Measurements from ENCODE around the gene MCF2L.
"Not testable (repeated sequence)": the region's sequence is repeated elsewhere in the genome, so short reads cannot be mapped to it uniquely, and the experiment has no call there.

The MCF2L gene

GRCh38 chr13:113066142-113066455 is 97.1 kb downstream of the MCF2L start:
- no peak for DNase-seq (ENCODE audit: low read depth)

- no peak for DNase-seq (ENCODE audit: low read depth)
These were observed 97.7 kb downstream of the MCF2L start for GRCh38 chr13:113066746-113067145.

- no peak for DNase-seq (ENCODE audit: low read depth)
These were observed 101.1 kb downstream of the MCF2L start for GRCh38 chr13:113069861-113070805.

- no peak for DNase-seq (ENCODE audit: low read depth)
These were observed 101.8 kb downstream of the MCF2L start for GRCh38 chr13:113070855-113071254.

GRCh38 chr13:113072376-113072775 is 103.4 kb downstream of the MCF2L start:
- DNase-seq (ENCODE audit: low read depth): no peak

- DNase-seq (ENCODE audit: low read depth): no peak
These were observed 104.9 kb downstream of the MCF2L start for GRCh38 chr13:113073942-113074341.

- DNase-seq (ENCODE audit: low read depth): no peak
These were observed 105.4 kb downstream of the MCF2L start for GRCh38 chr13:113074401-113074800.

GRCh38 chr13:113074876-113075275 is 105.9 kb downstream of the MCF2L start:
- no peak for DNase-seq (ENCODE audit: low read depth)

- no peak for DNase-seq (ENCODE audit: low read depth)
These were observed 106.7 kb downstream of the MCF2L start for GRCh38 chr13:113075711-113076110.

- no peak for DNase-seq (ENCODE audit: low read depth)
These were observed 107.8 kb downstream of the MCF2L start for GRCh38 chr13:113076681-113077401.

GRCh38 chr13:113077566-113077952 is 108.5 kb downstream of the MCF2L start:
- DNase-seq (ENCODE audit: low read depth): no peak

- no peak for DNase-seq (ENCODE audit: low read depth)
These were observed 109.2 kb downstream of the MCF2L start for GRCh38 chr13:113077953-113078901.

- no peak for DNase-seq (ENCODE audit: low read depth)
These were observed 110.1 kb downstream of the MCF2L start for GRCh38 chr13:113078902-113079780.

- DNase-seq (ENCODE audit: low read depth): not testable (repeated sequence)
These were observed 110.7 kb downstream of the MCF2L start for GRCh38 chr13:113079781-113080080.

- no peak for DNase-seq (ENCODE audit: low read depth)
These were observed 111.4 kb downstream of the MCF2L start for GRCh38 chr13:113080361-113080831.

GRCh38 chr13:113080901-113081521 is 112.0 kb downstream of the MCF2L start:
- DNase-seq (ENCODE audit: low read depth): no peak

- DNase-seq (ENCODE audit: low read depth): no peak
These were observed 113.4 kb downstream of the MCF2L start for GRCh38 chr13:113082198-113083021.

- DNase-seq (ENCODE audit: low read depth): no peak
These were observed 114.0 kb downstream of the MCF2L start for GRCh38 chr13:113083022-113083373.

GRCh38 chr13:113083402-113084061 is 114.5 kb downstream of the MCF2L start:
- DNase-seq (ENCODE audit: low read depth): no peak

Data from activated T-helper 1 cell treated with Interleukin-2 at 50 U/mL for 16 hours (primary cell).